ENCODE data around the gene GPR68. TPM values are rescaled to one million over a fixed set of nuclear protein-coding genes. Genes with fewer than 3 reads are reported as not detected.

GPR68 gene
- total and polyA plus RNA-seq, 2 experiments from 2014 or later, result 0.19 to 0.35 TPM

- no peak for TF ChIP-seq ZNF114 (CRISPR knock-in tag; IDR thresholded peaks at IDR 0.05)
- no peak for TF ChIP-seq ZNF331 (CRISPR knock-in tag; IDR thresholded peaks at IDR 0.05; ENCODE audit: low read depth)
- TF ChIP-seq STAT1 (IDR thresholded peaks at IDR 0.05; ENCODE audit: unreplicated experiment), result no peak
Observed at GRCh38 chr14:91245029-91245428, 525 bp upstream of the GPR68 start (continued).

GRCh38 chr14:91243074-91243471, 1.4 kb downstream of the GPR68 start:
- H3K27me3 Mint-ChIP-seq (ENCODE audit: insufficient read depth, low read depth, poor library complexity), result peaks cover 4% of the 10 kb centered on the region
- H4K20me1 ChIP-seq (replicated peaks; ENCODE audit: insufficient read depth), result no peaks in the 10 kb centered on the region
- TF ChIP-seq CTCF (conservative IDR thresholded peaks at IDR 0.05; ENCODE audit: low read depth in 2 of 2) (no peak), CREB1 (CRISPR knock-in tag; IDR thresholded peaks at IDR 0.05; ENCODE audit: low read depth) (no peak), ZNF114 (CRISPR knock-in tag; IDR thresholded peaks at IDR 0.05) (no peak), JUNB (IDR thresholded peaks at IDR 0.05; ENCODE audit: unreplicated experiment) (no peak), EZH2 (IDR thresholded peaks at IDR 0.05; ENCODE audit: low read depth, unreplicated experiment) (no peak), POLR2AphosphoS5 (IDR thresholded peaks at IDR 0.05; ENCODE audit: low read depth) (no peak), NANOG (IDR thresholded peaks at IDR 0.05; ENCODE audit: borderline replicate concordance) (no peak), EZH2phosphoT487 (IDR thresholded peaks at IDR 0.05; ENCODE audit: unreplicated experiment) (no peak), STAT1 (IDR thresholded peaks at IDR 0.05; ENCODE audit: unreplicated experiment) (no peak), ZNF331 (CRISPR knock-in tag; IDR thresholded peaks at IDR 0.05; ENCODE audit: low read depth) (no peak)
- TF ChIP-seq, protein P1, sequence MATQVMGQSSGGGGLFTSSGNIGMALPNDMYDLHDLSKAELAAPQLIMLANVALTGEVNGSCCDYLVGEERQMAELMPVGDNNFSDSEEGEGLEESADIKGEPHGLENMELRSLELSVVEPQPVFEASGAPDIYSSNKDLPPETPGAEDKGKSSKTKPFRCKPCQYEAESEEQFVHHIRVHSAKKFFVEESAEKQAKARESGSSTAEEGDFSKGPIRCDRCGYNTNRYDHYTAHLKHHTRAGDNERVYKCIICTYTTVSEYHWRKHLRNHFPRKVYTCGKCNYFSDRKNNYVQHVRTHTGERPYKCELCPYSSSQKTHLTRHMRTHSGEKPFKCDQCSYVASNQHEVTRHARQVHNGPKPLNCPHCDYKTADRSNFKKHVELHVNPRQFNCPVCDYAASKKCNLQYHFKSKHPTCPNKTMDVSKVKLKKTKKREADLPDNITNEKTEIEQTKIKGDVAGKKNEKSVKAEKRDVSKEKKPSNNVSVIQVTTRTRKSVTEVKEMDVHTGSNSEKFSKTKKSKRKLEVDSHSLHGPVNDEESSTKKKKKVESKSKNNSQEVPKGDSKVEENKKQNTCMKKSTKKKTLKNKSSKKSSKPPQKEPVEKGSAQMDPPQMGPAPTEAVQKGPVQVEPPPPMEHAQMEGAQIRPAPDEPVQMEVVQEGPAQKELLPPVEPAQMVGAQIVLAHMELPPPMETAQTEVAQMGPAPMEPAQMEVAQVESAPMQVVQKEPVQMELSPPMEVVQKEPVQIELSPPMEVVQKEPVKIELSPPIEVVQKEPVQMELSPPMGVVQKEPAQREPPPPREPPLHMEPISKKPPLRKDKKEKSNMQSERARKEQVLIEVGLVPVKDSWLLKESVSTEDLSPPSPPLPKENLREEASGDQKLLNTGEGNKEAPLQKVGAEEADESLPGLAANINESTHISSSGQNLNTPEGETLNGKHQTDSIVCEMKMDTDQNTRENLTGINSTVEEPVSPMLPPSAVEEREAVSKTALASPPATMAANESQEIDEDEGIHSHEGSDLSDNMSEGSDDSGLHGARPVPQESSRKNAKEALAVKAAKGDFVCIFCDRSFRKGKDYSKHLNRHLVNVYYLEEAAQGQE (IDR thresholded peaks at IDR 0.05; ENCODE audit: unreplicated experiment), result no peak
- TF ChIP-seq, protein P2, sequence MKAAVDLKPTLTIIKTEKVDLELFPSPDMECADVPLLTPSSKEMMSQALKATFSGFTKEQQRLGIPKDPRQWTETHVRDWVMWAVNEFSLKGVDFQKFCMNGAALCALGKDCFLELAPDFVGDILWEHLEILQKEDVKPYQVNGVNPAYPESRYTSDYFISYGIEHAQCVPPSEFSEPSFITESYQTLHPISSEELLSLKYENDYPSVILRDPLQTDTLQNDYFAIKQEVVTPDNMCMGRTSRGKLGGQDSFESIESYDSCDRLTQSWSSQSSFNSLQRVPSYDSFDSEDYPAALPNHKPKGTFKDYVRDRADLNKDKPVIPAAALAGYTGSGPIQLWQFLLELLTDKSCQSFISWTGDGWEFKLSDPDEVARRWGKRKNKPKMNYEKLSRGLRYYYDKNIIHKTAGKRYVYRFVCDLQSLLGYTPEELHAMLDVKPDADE (IDR thresholded peaks at IDR 0.05), result no peak
- TF ChIP-seq, protein P3, sequence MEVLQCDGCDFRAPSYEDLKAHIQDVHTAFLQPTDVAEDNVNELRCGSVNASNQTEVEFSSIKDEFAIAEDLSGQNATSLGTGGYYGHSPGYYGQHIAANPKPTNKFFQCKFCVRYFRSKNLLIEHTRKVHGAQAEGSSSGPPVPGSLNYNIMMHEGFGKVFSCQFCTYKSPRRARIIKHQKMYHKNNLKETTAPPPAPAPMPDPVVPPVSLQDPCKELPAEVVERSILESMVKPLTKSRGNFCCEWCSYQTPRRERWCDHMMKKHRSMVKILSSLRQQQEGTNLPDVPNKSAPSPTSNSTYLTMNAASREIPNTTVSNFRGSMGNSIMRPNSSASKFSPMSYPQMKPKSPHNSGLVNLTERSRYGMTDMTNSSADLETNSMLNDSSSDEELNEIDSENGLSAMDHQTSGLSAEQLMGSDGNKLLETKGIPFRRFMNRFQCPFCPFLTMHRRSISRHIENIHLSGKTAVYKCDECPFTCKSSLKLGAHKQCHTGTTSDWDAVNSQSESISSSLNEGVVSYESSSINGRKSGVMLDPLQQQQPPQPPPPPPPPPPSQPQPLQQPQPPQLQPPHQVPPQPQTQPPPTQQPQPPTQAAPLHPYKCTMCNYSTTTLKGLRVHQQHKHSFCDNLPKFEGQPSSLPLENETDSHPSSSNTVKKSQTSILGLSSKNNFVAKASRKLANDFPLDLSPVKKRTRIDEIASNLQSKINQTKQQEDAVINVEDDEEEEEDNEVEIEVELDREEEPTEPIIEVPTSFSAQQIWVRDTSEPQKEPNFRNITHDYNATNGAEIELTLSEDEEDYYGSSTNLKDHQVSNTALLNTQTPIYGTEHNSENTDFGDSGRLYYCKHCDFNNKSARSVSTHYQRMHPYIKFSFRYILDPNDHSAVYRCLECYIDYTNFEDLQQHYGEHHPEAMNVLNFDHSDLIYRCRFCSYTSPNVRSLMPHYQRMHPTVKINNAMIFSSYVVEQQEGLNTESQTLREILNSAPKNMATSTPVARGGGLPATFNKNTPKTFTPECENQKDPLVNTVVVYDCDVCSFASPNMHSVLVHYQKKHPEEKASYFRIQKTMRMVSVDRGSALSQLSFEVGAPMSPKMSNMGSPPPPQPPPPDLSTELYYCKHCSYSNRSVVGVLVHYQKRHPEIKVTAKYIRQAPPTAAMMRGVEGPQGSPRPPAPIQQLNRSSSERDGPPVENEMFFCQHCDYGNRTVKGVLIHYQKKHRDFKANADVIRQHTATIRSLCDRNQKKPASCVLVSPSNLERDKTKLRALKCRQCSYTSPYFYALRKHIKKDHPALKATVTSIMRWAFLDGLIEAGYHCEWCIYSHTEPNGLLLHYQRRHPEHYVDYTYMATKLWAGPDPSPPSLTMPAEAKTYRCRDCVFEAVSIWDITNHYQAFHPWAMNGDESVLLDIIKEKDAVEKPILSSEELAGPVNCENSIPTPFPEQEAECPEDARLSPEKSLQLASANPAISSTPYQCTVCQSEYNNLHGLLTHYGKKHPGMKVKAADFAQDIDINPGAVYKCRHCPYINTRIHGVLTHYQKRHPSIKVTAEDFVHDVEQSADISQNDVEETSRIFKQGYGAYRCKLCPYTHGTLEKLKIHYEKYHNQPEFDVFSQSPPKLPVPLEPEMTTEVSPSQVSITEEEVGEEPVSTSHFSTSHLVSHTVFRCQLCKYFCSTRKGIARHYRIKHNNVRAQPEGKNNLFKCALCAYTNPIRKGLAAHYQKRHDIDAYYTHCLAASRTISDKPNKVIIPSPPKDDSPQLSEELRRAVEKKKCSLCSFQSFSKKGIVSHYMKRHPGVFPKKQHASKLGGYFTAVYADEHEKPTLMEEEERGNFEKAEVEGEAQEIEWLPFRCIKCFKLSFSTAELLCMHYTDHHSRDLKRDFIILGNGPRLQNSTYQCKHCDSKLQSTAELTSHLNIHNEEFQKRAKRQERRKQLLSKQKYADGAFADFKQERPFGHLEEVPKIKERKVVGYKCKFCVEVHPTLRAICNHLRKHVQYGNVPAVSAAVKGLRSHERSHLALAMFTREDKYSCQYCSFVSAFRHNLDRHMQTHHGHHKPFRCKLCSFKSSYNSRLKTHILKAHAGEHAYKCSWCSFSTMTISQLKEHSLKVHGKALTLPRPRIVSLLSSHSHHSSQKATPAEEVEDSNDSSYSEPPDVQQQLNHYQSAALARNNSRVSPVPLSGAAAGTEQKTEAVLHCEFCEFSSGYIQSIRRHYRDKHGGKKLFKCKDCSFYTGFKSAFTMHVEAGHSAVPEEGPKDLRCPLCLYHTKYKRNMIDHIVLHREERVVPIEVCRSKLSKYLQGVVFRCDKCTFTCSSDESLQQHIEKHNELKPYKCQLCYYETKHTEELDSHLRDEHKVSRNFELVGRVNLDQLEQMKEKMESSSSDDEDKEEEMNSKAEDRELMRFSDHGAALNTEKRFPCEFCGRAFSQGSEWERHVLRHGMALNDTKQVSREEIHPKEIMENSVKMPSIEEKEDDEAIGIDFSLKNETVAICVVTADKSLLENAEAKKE (CRISPR knock-in tag; IDR thresholded peaks at IDR 0.05), result no peak

More at GRCh38 chr14:91243074-91243471, 1.4 kb downstream of the GPR68 start:
- Histone ChIP-seq H3K4me3 (no peak overlapping the region), H3K4me2 (no peak overlapping the region), H3K36me3 (ENCODE audit: insufficient read depth) (no peaks in the 10 kb centered on the region), H3K9me2 (ENCODE audit: insufficient read depth) (no peaks in the 10 kb centered on the region), H3K79me2 (replicated peaks; ENCODE audit: insufficient read depth) (no peaks in the 10 kb centered on the region), H2AFZ (no peak overlapping the region), H3K27ac (ENCODE audit: low read depth) (no peak overlapping the region), H3K4me1 (ENCODE audit: insufficient read depth) (no peaks in the 10 kb centered on the region), H3F3A (replicated peaks; ENCODE audit: low read depth) (no peaks in the 10 kb centered on the region), H3K27me3 (ENCODE audit: insufficient read depth) (no peaks in the 10 kb centered on the region)
- Mint-ChIP-seq H3K4me1 (peaks cover 15% of the 10 kb centered on the region), H3K36me3 (ENCODE audit: low read depth) (no peaks in the 10 kb centered on the region; the same call in 2 of the 3 replicates), H3K27ac (no peak overlapping the region), H3K9me3 (peaks cover 4% of the 10 kb centered on the region; the same call in 1 of the 3 replicates), H3K4me3 (no peak overlapping the region)
- DNase-seq (ENCODE audit: low spot score), result no peak
- ATAC-seq, result no peak

Measured in GM23338 (cell line).